Left ventricle myocardium inferior (tissue), 1 donor: Measurements from ENCODE around the gene TACR1. TPM values are rescaled to one million over a fixed set of nuclear protein-coding genes. Genes with fewer than 3 reads are reported as not detected.

ENCODE experiments used
- DNase-seq: peaks from one replicate; pipeline ENCODE4 v3.0.0-alpha.2; 2020
- H3K27ac ChIP-seq: fragments of 200-600 bp; replicated peaks from 2 replicates; pipeline ENCODE4 v1.8.0; 2021
- H3K27me3 ChIP-seq: fragments of 200-600 bp; 2 replicates; pipeline ENCODE4 v1.8.0; 2021; ENCODE audit warnings: low read depth
- H3K36me3 ChIP-seq: fragments of 200-600 bp; 2 replicates; pipeline ENCODE4 v1.8.0; 2021
- H3K4me1 ChIP-seq: fragments of 200-600 bp; 2 replicates; pipeline ENCODE4 v1.8.0; 2021
- H3K4me3 ChIP-seq: fragments of 200-600 bp; 2 replicates; pipeline ENCODE4 v1.8.0; 2021; ENCODE audit warnings: mild to moderate bottlenecking, moderate library complexity
- H3K9me3 ChIP-seq: fragments of 200-600 bp; replicated peaks from 2 replicates; pipeline ENCODE4 v1.8.0; 2021
- CTCF ChIP-seq: fragments of 200-600 bp; IDR thresholded peaks from 2 replicates; pipeline ENCODE4 v1.8.0; 2021; ENCODE audit warnings: antibody characterized with exemption, mild to moderate bottlenecking, borderline replicate concordance
- intact Hi-C: fragments of 100-400 bp; cut with micrococcal nuclease; formaldehyde crosslinking; loops from one replicate; pipeline ENCODE4 v1.11.0; 2022
- total RNA-seq: library from RNA; stranded (reverse); fragmentation: NEBNext Ultra II Directional; extraction: Animal tissue kit (Norgen Biotek cat#: 25700); gene quantifications from one replicate; pipeline ENCODE4 v1.2.1, GENCODE V29; 2021
- donor health status: DM: no; HTN: yes; CAD: no; lungs with severe emphysema.

TACR1 gene
- total RNA-seq, 1 donor from 2014 or later, result 0.22 TPM

- no peak for TF ChIP-seq CTCF
- H3K4me3 ChIP-seq, result no peak overlapping the region
- no peaks in the 10 kb centered on the region for H3K36me3 ChIP-seq
- no peaks in the 10 kb centered on the region for H3K9me3 ChIP-seq
- no peak for DNase-seq
- H3K27me3 ChIP-seq, result no peaks in the 10 kb centered on the region
- intact Hi-C loops, result no loop called here
- no peaks in the 10 kb centered on the region for H3K4me1 ChIP-seq
- no peak overlapping the region for H3K27ac ChIP-seq
These were observed 9.4 kb upstream of the TACR1 start for GRCh38 chr2:75208738-75209137.

- Histone ChIP-seq H3K4me1 (peaks cover 12% of the 10 kb centered on the region), H3K27ac (no peak overlapping the region), H3K36me3 (no peaks in the 10 kb centered on the region), H3K9me3 (no peaks in the 10 kb centered on the region), H3K27me3 (peaks cover 33% of the 10 kb centered on the region), H3K4me3 (no peak overlapping the region)
- intact Hi-C loops, result no loop called here
- DNase-seq, result no peak
- TF ChIP-seq CTCF, result no peak
These were observed 5.5 kb upstream of the TACR1 start for GRCh38 chr2:75204833-75205232.

- Histone ChIP-seq H3K27me3 (peaks cover 58% of the 10 kb centered on the region), H3K4me1 (peaks cover 23% of the 10 kb centered on the region), H3K9me3 (no peaks in the 10 kb centered on the region), H3K4me3 (no peak overlapping the region), H3K27ac (no peak overlapping the region), H3K36me3 (no peaks in the 10 kb centered on the region)
- DNase-seq, result no peak
- intact Hi-C loops, result no loop called here
- TF ChIP-seq CTCF, result no peak
These were observed 3.0 kb upstream of the TACR1 start for GRCh38 chr2:75202359-75202758.

- peak overlapping the region; percentile 58 for H3K4me3 ChIP-seq
- TF ChIP-seq CTCF, result no peak
- no peak overlapping the region for H3K27ac ChIP-seq
- no peaks in the 10 kb centered on the region for H3K9me3 ChIP-seq
- H3K27me3 ChIP-seq, result peaks cover 76% of the 10 kb centered on the region
- H3K36me3 ChIP-seq, result no peaks in the 10 kb centered on the region
- peak; percentile 64 for DNase-seq
- H3K4me1 ChIP-seq, result peaks cover 23% of the 10 kb centered on the region
- intact Hi-C loops, result no loop called here
These were observed 1.1 kb upstream of the TACR1 start for GRCh38 chr2:75200140-75201096.

- H3K27ac ChIP-seq, result no peak overlapping the region
- intact Hi-C loops, result no loop called here
- peaks cover 15% of the 10 kb centered on the region for H3K4me1 ChIP-seq
- no peaks in the 10 kb centered on the region for H3K9me3 ChIP-seq
- DNase-seq, result no peak
- H3K27me3 ChIP-seq, result peaks cover 63% of the 10 kb centered on the region
- H3K4me3 ChIP-seq, result no peak overlapping the region
- TF ChIP-seq CTCF, result no peak
- no peaks in the 10 kb centered on the region for H3K36me3 ChIP-seq
These were observed 4.1 kb downstream of the TACR1 start for GRCh38 chr2:75195076-75195691.
